RCC 7860 (cell line): ENCODE data around the gene LEO1.
"Not testable (repeated sequence)": the region's sequence is repeated elsewhere in the genome, so short reads cannot be mapped to it uniquely, and the experiment has no call there.

Experiments
- DNase-seq: peaks from one replicate; pipeline ENCODE4 v3.0.0-alpha.2; 2015; ENCODE audit warnings: low spot score
- FAIRE-seq: peaks from 2 replicates; lab custom pipeline; 2012; peaks lifted over from hg19 to GRCh38; lab: Jason Lieb, UNC

The LEO1 gene

DNA sequence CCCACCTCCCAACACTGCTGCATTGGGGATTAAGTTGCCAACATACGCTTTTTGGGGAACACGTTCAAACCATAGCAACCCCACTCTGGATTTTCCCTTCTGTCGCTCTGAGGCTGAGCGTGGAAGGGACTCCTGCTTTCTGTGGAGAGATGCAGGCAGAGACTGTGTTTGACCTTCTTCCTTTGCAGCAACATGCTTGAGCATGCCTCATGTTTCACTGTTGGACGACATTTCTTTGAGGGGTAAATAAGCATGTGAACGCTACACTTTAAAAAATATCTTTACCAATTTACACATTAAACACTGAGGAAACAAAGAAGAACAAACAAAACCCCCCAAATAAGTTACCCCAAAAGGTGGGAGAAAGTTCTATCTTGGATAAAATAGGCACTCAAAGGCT lies 33.2 kb upstream of the LEO1 start:
- DNase-seq: no peak
- FAIRE-seq: no peak

DNA sequence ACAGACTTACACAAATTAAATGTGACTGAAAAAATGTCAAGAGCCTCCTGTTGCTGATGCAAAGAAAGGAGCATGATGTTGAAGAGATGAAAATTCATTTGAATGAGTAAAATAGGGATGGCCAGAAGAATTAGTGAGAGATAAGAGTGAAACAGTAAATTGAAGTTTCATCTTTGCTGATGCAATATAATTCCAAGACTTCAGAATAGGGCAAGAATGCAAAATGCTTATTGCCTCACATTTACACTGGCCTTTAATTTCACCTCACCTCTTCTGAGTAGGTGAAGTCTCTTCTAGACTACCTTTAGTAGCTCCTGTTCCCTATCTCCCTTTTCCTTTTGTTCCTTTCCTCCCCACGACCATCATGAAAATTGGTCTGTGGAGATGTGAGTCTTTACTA lies 32.1 kb upstream of the LEO1 start:
- FAIRE-seq (no peak), DNase-seq (no peak)

DNA sequence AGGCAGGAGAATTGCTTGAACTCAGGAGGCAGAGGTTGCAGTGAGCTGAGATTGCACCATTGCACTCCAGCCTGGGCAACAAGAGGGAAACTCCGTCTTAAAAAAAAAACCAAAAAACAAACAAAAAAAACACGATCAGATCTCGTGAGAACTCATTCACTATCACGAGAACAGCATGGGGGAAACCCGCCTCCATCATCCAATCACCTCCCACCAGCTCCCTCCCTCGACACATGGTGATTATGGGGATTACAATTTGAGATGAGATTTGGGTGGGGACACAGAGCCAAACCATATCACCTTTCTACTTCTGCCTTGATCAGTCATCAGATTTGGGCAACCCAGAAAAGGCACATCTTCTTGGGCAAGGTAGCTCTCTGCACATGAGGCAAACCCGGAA lies 31.5 kb upstream of the LEO1 start:
- FAIRE-seq, DNase-seq: not testable (repeated sequence)

DNA sequence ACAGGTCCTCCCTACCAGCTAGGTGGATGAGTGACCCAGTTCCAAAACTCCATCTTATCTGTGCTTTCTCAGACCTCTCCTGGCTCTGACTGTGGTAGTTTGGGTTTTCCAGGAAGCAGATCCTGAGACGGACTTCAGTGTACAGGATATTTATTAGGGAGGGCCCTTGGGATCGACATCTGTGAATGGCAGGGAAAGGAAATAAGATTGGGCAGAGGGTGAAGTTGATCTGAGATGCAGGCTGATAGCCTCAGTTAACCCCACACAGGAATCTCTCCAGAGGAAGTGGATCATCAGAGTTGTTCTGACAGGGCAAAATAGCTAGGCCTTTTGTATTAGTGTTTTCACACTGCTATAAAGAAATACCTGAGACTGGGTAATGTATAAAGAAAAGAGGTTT lies 30.8 kb upstream of the LEO1 start:
- no peak for DNase-seq
- no peak for FAIRE-seq

DNA sequence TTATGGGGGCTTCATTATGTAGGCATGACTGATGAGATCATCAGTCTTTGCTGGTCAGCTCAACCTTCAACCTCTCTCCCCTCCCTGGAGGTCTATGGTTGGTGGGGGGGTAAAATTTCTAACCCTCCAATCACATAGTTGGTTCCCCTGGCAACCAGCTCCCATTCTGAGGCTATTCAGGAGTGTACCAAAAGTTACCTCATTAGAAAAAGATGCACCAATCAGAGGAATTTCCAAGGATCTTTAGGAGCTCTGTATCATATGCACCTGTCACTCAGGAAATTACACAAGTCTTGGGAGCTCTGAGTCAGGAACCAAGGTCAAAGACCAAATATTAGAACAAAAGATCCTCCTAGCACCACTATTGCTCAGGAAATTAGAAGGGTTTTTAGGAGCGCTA lies 21.4 kb upstream of the LEO1 start:
- FAIRE-seq (no peak), DNase-seq (no peak)

DNA sequence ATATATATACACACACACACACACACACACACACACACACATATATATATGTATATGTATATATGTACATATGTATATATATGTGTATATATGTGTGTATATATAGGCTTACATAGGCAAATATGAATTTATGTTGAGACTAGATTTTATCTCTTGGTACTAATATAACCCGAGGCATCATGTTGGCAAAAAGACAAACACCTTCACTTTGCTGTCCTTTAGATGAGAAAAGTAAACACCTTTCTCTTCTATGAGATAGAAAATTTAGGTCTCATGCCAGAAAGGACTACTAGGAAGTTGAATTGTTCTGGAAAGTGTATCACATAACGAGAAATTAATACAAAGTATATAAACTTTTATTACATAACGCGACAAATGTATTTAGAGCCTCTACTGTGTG lies 19.6 kb upstream of the LEO1 start:
- DNase-seq: no peak
- no peak for FAIRE-seq

DNA sequence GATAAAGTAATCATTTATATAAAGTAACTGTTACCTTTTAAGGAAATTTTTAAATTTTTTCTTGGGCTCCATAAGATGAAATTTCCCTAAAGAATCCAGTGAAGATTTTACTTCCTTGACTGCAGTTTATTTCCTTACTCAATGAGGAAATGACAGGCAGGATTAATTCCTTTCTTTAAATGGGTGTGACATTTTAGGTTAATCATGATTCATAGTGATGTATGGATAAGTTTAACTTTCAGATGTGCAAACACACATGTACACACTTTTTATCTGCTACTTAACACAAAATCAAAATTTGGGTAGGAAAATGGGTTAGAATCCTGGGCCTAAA lies 11.2 kb upstream of the LEO1 start:
- FAIRE-seq (no peak), DNase-seq (no peak)

DNA sequence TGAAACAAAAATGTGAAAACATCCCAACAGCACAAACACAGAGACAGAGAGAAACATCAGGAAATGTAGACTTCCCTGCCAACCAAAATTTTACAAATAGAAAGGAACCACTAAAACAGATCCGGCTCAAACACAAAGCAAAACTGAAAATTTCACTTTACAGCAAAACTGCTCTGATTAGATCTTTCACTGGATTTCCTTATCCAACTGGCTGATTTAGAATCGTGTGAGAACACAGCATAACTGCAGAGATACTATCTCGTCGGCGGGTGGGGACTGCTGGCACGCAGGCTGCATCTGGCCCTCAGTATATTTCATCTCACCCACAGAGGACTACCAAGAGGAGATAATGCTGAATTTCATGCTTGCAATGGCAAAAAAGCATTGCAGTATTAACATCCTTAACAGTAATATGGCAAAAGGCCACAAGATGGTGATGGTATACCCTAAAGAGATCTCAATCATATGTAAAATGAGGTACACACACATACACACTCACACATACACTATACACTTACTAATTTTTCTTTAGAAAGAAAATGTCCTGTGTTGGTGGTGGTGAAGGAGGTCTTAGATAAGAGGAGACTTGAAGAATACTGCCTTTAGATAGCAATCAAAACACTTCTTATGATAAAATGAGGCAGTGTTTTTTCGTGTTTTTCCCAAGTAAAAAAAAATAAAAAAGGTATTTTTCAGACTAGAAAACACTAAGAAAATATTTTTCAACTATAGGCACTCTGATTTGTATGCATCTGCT lies 10.6 kb upstream of the LEO1 start:
- FAIRE-seq: peak; percentile 76
- DNase-seq: peak; percentile 77

DNA sequence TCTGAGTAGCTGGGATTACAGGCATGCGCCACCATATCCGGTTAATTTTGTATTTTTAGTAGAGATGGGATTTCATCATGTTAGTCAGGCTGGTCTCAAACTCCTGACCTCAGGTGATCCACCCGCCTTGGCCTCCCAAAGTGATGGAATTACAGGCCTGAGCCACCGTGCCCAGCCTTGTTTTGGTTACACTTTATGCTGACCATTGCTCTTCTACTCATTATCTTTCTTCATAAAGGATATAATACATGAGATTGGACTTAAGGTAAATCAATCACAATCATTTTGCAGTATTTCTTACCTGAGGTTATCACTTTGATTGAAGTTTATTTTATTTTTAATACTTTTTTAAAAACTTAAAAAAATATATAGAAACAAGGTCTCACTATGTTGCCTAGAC lies 2.2 kb upstream of the LEO1 start:
- DNase-seq (no peak), FAIRE-seq (no peak)

DNA sequence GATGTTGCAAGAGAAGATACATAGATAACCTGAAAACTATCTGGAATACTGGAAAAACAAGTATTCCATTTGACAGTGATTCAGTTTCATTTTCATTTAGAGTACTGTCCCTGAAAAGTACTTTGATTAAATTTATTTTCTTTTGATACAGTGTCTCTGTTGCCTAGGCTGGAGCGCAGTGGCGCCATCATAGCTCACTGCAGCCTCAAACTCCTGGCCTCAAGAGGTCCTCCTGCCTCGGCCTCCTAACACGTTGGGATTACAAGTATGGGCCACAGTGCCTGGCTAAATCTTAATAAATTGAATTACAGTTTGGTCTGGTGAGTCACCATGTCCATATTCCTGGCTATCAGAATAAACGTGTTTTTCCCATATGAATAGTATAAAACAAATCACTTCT lies 1.6 kb upstream of the LEO1 start:
- FAIRE-seq (no peak), DNase-seq (no peak)

DNA sequence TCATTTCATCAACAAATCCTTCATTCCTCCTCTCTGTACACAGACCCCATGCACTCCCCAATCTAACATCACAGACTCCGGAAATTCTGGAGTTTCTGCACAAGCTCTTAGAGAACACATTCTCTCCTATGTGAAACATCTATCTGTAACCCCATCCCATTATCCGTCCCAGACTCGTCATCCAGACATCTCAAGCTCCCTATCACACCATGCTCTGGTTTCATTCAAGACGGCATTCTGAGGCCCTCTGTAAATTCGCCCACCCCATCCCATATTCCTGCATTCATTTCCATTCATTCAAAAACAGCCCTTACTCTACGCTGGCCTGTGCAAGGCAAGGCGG lies 575 bp downstream of the LEO1 start:
- DNase-seq (no peak), FAIRE-seq (no peak)

DNA sequence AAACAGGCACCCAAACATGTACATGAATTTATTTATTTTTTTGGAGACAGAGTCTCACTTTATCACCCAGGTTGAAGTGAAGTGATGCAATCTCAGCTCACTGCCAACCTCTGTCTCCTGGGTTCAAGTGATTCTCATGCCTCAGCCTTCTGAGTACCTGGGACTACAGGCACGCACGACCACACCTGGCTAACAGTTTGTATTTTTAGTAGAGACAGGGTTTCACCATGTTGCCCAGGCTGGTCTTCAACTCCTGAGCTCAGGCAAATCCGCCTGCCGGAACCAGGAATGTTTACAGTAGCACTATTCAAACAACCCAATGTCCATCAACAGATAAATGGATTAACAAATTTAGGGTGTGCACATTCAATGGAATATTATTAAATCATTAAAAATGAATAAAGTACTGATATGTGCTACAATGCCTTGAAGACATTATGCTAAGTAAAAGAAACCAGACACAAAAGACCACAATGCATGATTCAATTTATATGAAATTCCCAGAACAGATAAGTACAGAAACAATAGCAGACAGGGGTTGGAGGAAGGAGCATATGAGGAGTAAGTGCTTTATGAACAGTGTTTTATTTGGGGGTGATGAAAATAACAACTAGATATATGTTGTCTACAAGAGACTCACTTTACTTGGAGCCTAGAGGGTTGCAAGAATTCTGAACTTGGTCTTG lies 1.3 kb downstream of the LEO1 start:
- DNase-seq (no peak), FAIRE-seq (no peak)

DNA sequence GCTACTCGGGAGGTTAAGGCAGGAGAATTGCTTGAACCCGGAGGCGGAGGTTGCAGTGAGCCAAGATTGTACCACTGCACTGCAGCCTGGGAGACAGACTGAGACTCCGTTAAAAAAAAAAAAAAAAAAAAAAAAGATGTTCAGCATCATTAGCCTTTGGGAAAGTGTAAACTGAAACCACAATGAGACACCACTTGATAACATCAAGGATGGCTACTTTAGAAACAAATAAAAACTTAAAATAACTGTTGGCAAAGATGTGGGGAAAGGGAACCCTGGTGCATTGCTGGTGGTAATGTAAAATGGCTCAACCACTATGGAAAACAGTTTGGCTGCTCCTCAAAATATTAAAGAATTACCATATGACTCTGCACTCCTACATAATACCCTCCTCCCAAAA lies 1.9 kb downstream of the LEO1 start:
- no peak for FAIRE-seq
- DNase-seq: no peak

DNA sequence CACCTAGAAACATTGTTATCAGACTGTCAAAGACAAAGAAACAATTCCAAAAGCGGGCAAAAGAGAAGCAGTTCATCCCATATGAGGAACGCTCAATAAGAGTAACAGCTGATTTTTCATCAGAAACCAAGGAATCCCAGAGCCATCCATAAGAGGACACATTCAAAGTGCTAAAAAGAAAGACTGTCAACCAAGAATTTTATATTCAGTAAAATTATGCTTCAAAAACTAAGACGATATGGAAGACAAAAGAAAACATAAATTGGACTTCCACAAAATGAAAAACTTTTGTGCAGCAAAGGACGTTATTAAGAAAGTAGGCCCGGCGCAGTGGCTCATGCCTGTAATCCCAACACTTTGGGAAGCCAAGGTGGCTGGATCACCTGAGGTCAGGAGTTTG lies 4.0 kb downstream of the LEO1 start:
- no peak for DNase-seq

DNA sequence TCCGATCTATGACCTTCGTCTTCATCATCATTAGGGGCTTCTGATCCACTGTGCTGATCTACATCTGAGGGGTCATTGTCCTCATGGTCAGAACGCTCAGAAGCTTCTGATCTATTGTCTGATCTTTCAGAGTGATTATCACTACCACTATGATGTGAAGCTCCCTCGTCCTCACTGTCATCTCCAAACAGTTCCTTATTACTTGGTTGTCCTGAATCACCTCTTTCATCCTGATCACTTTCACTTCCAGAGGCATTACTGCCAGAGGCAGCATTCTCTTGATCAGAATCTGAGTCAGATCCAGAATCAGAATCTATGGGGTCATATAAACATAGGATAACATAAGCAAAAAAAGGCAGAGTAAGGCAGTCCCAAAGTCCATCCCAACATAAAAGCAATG lies 5.4 kb downstream of the LEO1 start:
- no peak for FAIRE-seq
- DNase-seq: no peak

More for the DNA sequence above, 4.0 kb downstream of the LEO1 start:
- no peak for FAIRE-seq

DNA sequence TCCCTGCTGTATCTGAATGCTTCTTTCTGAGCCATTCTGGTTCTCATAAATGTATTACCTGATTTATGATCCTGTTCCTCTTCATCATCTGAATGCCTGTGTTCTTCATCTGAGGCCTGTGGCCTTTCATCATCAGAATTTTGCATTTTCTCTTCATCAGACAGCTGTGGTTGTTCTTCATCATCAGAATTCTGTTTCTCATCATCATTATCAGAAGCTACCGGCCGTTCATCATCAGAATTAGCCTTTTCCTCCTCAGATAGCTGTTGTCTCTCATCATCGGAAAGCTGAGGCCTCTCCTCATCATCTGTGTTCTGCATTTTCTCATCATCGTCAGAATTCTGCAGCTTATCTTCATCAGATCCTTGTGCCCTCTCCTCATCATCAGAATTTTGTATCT lies 5.9 kb downstream of the LEO1 start:
- FAIRE-seq: no peak
- no peak for DNase-seq

DNA sequence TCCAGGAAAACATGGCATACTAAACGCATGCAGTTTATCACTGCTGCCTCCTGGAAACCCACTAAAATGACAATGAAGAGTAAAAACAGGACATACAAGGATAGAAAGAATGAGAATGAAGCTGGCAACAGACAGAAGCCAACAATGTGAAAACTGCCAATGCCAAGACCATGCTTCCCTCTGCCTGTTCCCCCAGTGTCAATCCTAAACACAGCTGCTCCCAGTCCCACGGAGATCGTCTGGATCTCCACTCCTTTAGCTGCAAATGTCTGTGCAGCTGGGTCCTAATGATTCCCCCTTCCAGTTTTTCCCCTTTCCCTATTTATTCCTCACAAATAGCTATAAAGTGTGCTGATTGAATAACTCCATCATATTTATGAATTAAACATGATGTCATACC lies 16.1 kb downstream of the LEO1 start:
- DNase-seq (no peak), FAIRE-seq (no peak)

DNA sequence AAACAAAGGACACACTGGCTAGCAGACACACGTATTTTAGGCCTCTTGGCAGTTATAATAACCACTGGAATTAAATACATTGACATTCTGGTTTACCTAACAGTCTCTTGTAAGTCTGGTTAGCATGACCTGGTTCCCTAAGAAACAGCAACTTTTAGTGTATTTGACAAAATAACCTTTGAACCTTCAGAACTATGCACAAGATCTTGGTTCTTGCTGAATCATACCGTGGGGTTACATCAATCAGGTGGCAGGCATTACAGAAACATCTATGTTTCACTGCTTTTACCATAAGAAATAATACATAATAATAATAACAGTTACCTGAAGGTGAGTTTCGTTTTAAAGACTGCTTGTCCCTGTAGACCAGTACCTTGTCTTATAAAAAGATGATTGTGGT lies 18.8 kb downstream of the LEO1 start:
- no peak for FAIRE-seq

DNA sequence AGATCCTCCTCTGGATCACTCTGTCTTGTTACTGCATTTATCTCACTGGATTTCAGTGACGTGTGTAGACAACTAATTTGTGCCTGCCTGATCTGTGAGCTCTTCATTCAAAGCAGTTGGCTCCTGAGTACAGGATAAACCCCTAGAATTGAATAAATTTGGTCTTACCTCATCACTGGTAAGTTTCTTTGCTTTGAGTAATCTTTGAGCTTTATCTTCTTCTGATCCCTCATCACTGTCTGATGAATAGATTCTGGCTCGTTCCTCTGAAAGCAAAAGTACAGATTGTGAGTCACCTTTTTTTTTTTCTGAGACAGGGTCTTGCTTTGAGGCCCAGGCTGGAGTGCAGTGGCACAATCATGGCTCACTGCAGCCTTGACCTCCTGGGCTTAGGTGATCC lies 24.5 kb downstream of the LEO1 start:
- no peak for DNase-seq
- no peak for FAIRE-seq

More for the DNA sequence above, 18.8 kb downstream of the LEO1 start:
- peak; percentile 2 for DNase-seq

DNA sequence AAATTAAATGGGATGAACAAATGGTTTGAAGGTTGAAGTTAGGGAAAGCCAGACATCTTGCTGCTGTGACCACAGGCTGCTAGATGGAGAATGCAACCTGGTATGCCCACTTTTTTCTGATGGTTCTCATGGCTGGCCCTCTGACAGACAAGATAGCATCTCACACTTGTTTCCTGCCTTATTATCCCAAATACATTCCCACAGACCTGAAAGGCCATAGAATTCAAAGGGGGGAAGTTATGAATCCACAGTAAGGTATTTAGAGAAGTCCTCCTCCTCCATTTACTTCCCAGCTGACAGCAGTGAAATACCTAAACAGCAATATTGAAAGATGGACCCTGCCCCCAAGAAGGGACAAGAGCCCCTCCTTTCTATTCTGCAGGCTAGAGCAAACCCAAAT lies 32.4 kb downstream of the LEO1 start:
- FAIRE-seq (no peak), DNase-seq (no peak)

DNA sequence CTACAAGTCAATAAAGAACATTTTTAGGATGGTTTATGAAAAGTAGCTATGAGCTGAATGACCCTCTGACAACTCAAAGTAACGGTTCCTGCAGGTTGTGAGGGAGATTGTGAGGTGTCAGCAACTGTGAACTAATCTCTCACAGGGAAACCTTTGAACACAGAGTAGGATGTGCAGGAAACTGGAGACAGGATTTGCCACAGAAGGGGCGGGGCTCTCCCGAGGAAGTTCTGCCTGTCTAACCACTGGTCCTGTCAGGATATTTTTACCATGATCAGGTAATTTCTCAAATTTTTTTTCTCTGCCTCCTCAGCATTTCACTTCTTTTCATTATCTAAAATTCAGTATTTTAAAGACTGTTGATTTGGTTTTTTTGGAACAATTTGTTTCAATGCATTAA lies 33.3 kb downstream of the LEO1 start:
- FAIRE-seq: no peak

DNA sequence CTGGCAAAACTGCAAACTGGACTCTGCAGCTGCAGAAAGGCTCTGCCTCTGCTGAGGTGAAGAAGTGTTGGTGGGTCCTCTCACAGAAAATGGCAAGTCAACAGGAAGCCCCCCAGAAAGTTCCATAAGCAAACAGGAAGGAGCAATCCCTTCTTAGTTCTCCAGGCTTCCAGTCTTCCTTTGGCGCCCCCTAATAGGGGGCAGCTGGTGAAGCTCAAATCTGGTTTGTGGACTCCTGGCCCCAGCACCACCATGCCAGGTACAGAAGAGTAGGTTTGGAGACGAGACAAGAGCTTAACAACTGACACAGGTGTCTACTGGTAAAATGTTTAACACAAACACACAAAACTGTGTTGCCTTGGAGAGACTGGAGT lies 35.5 kb downstream of the LEO1 start:
- FAIRE-seq (no peak), DNase-seq (no peak)

More for the DNA sequence above, 33.3 kb downstream of the LEO1 start:
- DNase-seq: no peak
